ENCODE measurements around the gene PHC2. TPM values are rescaled to one million over a fixed set of nuclear protein-coding genes. Genes with fewer than 3 reads are reported as not detected.

PHC2 gene
- total and polyA plus RNA-seq, 3 donors from 2014 or later = 121 to 178 (median 130) TPM

GRCh38 chr1:33276573-33277298 is 154.2 kb downstream of the PHC2 start:
- TF ChIP-seq POLR2A (IDR thresholded peaks at IDR 0.05) = no peak
- TF ChIP-seq CTCF (IDR thresholded peaks at IDR 0.05) = no peak
- H3K4me1 ChIP-seq = no peaks in the 10 kb centered on the region
- no peak overlapping the region for H3K27ac ChIP-seq
- DNase-seq = no peak
- no peaks in the 10 kb centered on the region for H3K9me3 ChIP-seq
- no peaks in the 10 kb centered on the region for H3K27me3 ChIP-seq
- WGBS, 2 donors = 87 to 89% methylated on average over 30 of the region's 30 CpGs
- H3K4me3 ChIP-seq = no peak overlapping the region
- intact Hi-C loops (cut with DNase I; ENCODE audit: low total_unique reads) = no loop called here
- H3K36me3 ChIP-seq (ENCODE audit: low read depth, missing control alignments) = no peaks in the 10 kb centered on the region

- H3K36me3 ChIP-seq (ENCODE audit: low read depth, missing control alignments) = no peaks in the 10 kb centered on the region
- H3K4me1 ChIP-seq = peaks cover 7% of the 10 kb centered on the region
- H3K27ac ChIP-seq = no peak overlapping the region
- intact Hi-C loops (cut with DNase I; ENCODE audit: low total_unique reads) = no loop called here
- H3K27me3 ChIP-seq = no peaks in the 10 kb centered on the region
- no peak overlapping the region for H3K4me3 ChIP-seq
- no peaks in the 10 kb centered on the region for H3K9me3 ChIP-seq
- no peak for DNase-seq
- WGBS, 2 donors = 96% methylated on average over 29 to 45 of the region's 45 CpGs
- TF ChIP-seq CTCF (IDR thresholded peaks at IDR 0.05) (no peak), POLR2A (IDR thresholded peaks at IDR 0.05) (no peak)
Observed at GRCh38 chr1:33275706-33276572, 155.0 kb downstream of the PHC2 start.

GRCh38 chr1:33275195-33275594 is 155.7 kb downstream of the PHC2 start:
- no peak for DNase-seq
- no peaks in the 10 kb centered on the region for H3K36me3 ChIP-seq (ENCODE audit: low read depth, missing control alignments)
- no peak for TF ChIP-seq CTCF (IDR thresholded peaks at IDR 0.05)
- no peak for TF ChIP-seq POLR2A (IDR thresholded peaks at IDR 0.05)

GRCh38 chr1:33274446-33274845 is 156.4 kb downstream of the PHC2 start:
- no peak for DNase-seq
- no peak overlapping the region for H3K27ac ChIP-seq
- 83 to 100% methylated on average over 1 of the region's 1 CpG for WGBS, 2 donors
- H3K36me3 ChIP-seq (ENCODE audit: low read depth, missing control alignments) = no peaks in the 10 kb centered on the region
- intact Hi-C loops (cut with DNase I; ENCODE audit: low total_unique reads) = no loop called here
- H3K27me3 ChIP-seq = no peaks in the 10 kb centered on the region
- TF ChIP-seq POLR2A (IDR thresholded peaks at IDR 0.05) (no peak), CTCF (IDR thresholded peaks at IDR 0.05) (no peak)
- no peak overlapping the region for H3K4me3 ChIP-seq
- H3K9me3 ChIP-seq = no peaks in the 10 kb centered on the region
- peaks cover 13% of the 10 kb centered on the region for H3K4me1 ChIP-seq

More at GRCh38 chr1:33275195-33275594, 155.7 kb downstream of the PHC2 start:
- Histone ChIP-seq H3K27ac (no peak overlapping the region), H3K27me3 (no peaks in the 10 kb centered on the region), H3K4me3 (no peak overlapping the region), H3K9me3 (no peaks in the 10 kb centered on the region), H3K4me1 (peaks cover 11% of the 10 kb centered on the region)
- intact Hi-C loops (cut with DNase I; ENCODE audit: low total_unique reads) = no loop called here
- WGBS, 2 donors = 71 to 83% methylated on average over 6 of the region's 6 CpGs
